GM18873 (cell line): Measurements from ENCODE around the gene TTLL11.
"Not testable (repeated sequence)": the region's sequence is repeated elsewhere in the genome, so short reads cannot be mapped to it uniquely, and the experiment has no call there.

ENCODE experiments used
- ATAC-seq: cut with Tn5 transposase; IDR thresholded peaks from one replicate; pipeline ENCODE4 v1.9.1; 2021; ENCODE audit warnings: mild to moderate bottlenecking, moderate library complexity, moderate number of reproducible peaks; ENCODE audit not compliant: unreplicated experiment, low FRiP score

Gene TTLL11

GRCh38 chr9:122087406-122088200 is 5.5 kb downstream of the TTLL11 start:
- no peak for ATAC-seq

GRCh38 chr9:122086873-122087272 is 6.2 kb downstream of the TTLL11 start:
- no peak for ATAC-seq

GRCh38 chr9:122085260-122085659 is 7.8 kb downstream of the TTLL11 start:
- no peak for ATAC-seq

GRCh38 chr9:122084026-122084675 is 9.0 kb downstream of the TTLL11 start:
- ATAC-seq: no peak

- ATAC-seq: no peak
Observed at GRCh38 chr9:122080986-122081385, 12.1 kb downstream of the TTLL11 start.

GRCh38 chr9:122078557-122078956 is 14.6 kb downstream of the TTLL11 start:
- no peak for ATAC-seq

GRCh38 chr9:122076773-122077172 is 16.3 kb downstream of the TTLL11 start:
- no peak for ATAC-seq

- no peak for ATAC-seq
Observed at GRCh38 chr9:122076117-122076516, 17.0 kb downstream of the TTLL11 start.

- no peak for ATAC-seq
Observed at GRCh38 chr9:122075135-122076030, 17.7 kb downstream of the TTLL11 start.

GRCh38 chr9:122071715-122072114 is 21.4 kb downstream of the TTLL11 start:
- no peak for ATAC-seq

GRCh38 chr9:122070728-122071515 is 22.2 kb downstream of the TTLL11 start:
- no peak for ATAC-seq

- not testable (repeated sequence) for ATAC-seq
Observed at GRCh38 chr9:122066680-122067079, 26.4 kb downstream of the TTLL11 start.

- ATAC-seq: no peak
Observed at GRCh38 chr9:122065923-122066629, 27.0 kb downstream of the TTLL11 start.

GRCh38 chr9:122060481-122060880 is 32.6 kb downstream of the TTLL11 start:
- ATAC-seq: no peak

GRCh38 chr9:122059955-122060324 is 33.2 kb downstream of the TTLL11 start:
- no peak for ATAC-seq

GRCh38 chr9:122059214-122059954 is 33.7 kb downstream of the TTLL11 start:
- ATAC-seq: no peak

GRCh38 chr9:122058709-122059108 is 34.4 kb downstream of the TTLL11 start:
- no peak for ATAC-seq

GRCh38 chr9:122058051-122058450 is 35.1 kb downstream of the TTLL11 start:
- no peak for ATAC-seq

- no peak for ATAC-seq
Observed at GRCh38 chr9:122057211-122057610, 35.9 kb downstream of the TTLL11 start.
